Fibroblast of pulmonary artery (primary cell): ENCODE results near the gene ZNF57.
"Not testable (repeated sequence)": the region's sequence is repeated elsewhere in the genome, so short reads cannot be mapped to it uniquely, and the experiment has no call there.

Experiments
- DNase-seq: peaks from one replicate; pipeline ENCODE4 v3.0.0-alpha.2; 2010; ENCODE audit warnings: low read depth
- H3K4me3 ChIP-seq: replicated peaks from 2 replicates; pipeline ENCODE4 v1.5.1; 2011; ENCODE audit warnings: low read depth, mild to moderate bottlenecking, control low read depth, low read length, moderate library complexity
- TF ChIP-seq, protein P1 (sequence below): IDR thresholded peaks from 2 replicates; pipeline ENCODE4 v1.5.1; 2011; ENCODE audit warnings: mild to moderate bottlenecking, control low read depth, low read length, inconsistent platforms; ENCODE audit errors: missing control alignments

ZNF57 gene

DNA sequence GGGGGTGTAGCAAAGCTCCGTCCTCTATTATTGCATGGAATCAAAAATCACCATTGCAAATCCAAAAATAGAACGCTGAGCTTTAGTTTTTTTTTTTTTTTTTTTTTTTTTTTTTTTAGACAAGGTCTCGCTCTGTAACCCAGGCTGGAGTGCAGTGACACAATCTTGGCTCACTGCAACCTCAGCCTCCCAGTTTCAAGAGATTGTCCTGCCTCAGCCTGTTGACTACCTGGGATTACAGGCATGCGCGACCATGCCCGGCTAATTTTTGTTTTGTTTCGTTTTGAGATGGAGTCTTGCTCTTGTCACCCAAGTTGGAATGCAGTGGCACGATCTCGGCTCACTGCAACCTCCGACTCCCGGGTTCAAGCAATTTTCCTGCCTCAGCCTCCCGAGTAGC, 59.4 kb downstream of the ZNF57 start:
- H3K4me3 ChIP-seq = no peak overlapping the region
- TF ChIP-seq, protein P1, sequence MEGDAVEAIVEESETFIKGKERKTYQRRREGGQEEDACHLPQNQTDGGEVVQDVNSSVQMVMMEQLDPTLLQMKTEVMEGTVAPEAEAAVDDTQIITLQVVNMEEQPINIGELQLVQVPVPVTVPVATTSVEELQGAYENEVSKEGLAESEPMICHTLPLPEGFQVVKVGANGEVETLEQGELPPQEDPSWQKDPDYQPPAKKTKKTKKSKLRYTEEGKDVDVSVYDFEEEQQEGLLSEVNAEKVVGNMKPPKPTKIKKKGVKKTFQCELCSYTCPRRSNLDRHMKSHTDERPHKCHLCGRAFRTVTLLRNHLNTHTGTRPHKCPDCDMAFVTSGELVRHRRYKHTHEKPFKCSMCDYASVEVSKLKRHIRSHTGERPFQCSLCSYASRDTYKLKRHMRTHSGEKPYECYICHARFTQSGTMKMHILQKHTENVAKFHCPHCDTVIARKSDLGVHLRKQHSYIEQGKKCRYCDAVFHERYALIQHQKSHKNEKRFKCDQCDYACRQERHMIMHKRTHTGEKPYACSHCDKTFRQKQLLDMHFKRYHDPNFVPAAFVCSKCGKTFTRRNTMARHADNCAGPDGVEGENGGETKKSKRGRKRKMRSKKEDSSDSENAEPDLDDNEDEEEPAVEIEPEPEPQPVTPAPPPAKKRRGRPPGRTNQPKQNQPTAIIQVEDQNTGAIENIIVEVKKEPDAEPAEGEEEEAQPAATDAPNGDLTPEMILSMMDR = no peak
- DNase-seq = no peak

- H3K4me3 ChIP-seq = no peak overlapping the region
- peak; percentile 82 for DNase-seq
- TF ChIP-seq, protein P1 = peak; percentile 70
Measured at GRCh38 chr19:2962018-2962670, 61.4 kb downstream of the ZNF57 start.

- TF ChIP-seq, protein P1 = no peak
- no peak for DNase-seq
- H3K4me3 ChIP-seq = no peak overlapping the region
Measured at GRCh38 chr19:2963122-2963521, 62.4 kb downstream of the ZNF57 start.

GRCh38 chr19:2963631-2964030, 62.9 kb downstream of the ZNF57 start:
- not testable (repeated sequence) for H3K4me3 ChIP-seq

DNA sequence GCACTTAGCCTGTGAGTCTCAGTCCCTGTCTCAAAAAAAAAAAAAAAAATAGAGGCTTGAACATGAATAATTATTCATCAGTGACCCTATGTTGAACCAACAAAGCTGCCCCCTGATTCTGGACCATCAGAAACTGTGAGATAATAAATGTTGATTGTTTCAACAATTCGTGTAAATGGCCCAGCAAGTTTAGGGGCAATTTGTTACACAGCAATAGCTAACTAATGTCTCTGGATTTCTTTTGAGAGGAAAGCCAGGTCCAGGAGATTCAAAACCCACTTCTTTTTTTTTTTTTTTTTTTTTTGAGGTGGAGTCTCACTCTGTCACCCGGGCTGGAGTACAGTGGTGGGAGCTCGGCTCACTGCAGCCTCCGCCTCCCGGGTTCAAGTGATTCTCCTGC, 64.1 kb downstream of the ZNF57 start:
- no peak for DNase-seq
- TF ChIP-seq, protein P1 = no peak
- no peak overlapping the region for H3K4me3 ChIP-seq

More at GRCh38 chr19:2963631-2964030, 62.9 kb downstream of the ZNF57 start:
- DNase-seq = not testable (repeated sequence)

GRCh38 chr19:2967972-2968371, 67.2 kb downstream of the ZNF57 start:
- no peak for DNase-seq
- no peak overlapping the region for H3K4me3 ChIP-seq
- TF ChIP-seq, protein P1 = no peak
